Fibroblast of the aortic adventitia (primary cell): ENCODE data around the gene EEFSEC. TPM values are rescaled to one million over a fixed set of nuclear protein-coding genes. Genes with fewer than 3 reads are reported as not detected.
A peak's percentile ranks its signal among the peaks of the same experiment; 100 is the strongest.

ENCODE experiments used
- DNase-seq: peaks from one replicate; pipeline ENCODE4 v3.0.0-alpha.2; 2010; ENCODE audit warnings: low read depth
- H3K4me3 ChIP-seq: 2 replicates; pipeline ENCODE4 v1.5.1; 2011; ENCODE audit warnings: low read depth, mild to moderate bottlenecking, control low read depth, low read length, moderate library complexity
- total RNA-seq: library from RNA; depleted of rRNA; stranded (reverse); fragments of >200 nt; gene quantifications from 2 replicates; pipeline ENCODE4 v1.2.3, GENCODE V29; 2012; ENCODE audit warnings: low replicate concordance
- TF ChIP-seq, protein P1 (sequence below): IDR thresholded peaks from 2 replicates; pipeline ENCODE4 v1.5.1; 2011; ENCODE audit warnings: mild to moderate bottlenecking, low read length, control low read depth, inconsistent platforms; ENCODE audit not compliant: insufficient read depth

EEFSEC gene
- total RNA-seq, 1 donor = 8.1 TPM

DNA sequence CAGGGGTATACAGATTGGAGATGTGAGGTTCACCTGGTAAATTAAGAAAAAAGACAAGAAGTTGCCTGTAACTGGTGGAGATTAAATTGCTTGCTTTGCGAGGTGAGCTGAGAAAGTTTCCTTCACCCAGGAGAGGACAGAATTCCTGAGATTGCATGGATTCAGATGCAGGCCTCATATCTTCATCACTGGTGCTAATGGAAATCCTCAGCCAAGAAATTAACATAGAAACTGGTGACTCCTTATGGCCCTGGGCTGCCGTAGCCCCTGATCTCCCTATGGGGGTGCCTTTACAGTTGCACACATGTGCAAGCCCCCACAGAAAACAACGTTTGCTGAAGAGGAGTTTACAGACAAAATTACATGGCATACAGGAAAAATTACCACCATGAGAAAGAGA is 68.0 kb downstream of the EEFSEC start:
- no peak for DNase-seq
- H3K4me3 ChIP-seq = no peak overlapping the region
- TF ChIP-seq, protein P1, sequence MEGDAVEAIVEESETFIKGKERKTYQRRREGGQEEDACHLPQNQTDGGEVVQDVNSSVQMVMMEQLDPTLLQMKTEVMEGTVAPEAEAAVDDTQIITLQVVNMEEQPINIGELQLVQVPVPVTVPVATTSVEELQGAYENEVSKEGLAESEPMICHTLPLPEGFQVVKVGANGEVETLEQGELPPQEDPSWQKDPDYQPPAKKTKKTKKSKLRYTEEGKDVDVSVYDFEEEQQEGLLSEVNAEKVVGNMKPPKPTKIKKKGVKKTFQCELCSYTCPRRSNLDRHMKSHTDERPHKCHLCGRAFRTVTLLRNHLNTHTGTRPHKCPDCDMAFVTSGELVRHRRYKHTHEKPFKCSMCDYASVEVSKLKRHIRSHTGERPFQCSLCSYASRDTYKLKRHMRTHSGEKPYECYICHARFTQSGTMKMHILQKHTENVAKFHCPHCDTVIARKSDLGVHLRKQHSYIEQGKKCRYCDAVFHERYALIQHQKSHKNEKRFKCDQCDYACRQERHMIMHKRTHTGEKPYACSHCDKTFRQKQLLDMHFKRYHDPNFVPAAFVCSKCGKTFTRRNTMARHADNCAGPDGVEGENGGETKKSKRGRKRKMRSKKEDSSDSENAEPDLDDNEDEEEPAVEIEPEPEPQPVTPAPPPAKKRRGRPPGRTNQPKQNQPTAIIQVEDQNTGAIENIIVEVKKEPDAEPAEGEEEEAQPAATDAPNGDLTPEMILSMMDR = no peak

DNA sequence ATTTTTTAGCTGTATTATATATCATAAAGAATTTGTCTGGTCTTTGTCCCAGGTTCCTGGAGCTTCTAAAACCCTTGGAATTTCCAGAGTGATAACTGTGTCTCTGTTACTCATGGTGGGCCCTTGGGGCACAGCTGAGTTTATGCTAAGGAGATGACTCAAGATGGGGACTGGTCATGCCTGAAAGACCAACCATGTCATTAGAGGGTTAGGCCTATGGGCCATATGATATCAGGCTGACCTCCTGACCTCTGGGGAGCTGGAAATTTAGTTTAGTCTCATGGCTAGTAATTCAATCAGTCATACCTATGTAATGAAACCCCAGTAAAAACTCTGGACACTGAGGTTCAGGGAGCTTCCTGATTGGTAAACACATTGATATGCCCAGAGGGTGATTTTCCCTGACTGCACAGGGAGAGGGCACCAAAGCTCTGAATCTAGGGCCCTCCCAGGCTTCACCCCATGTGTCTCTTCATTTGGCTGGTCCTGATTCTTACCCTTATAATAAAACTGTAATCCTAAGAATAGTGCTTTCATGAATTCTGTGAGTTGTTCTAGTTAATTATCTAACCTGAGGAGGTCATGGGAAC is 69.6 kb downstream of the EEFSEC start:
- no peak overlapping the region for H3K4me3 ChIP-seq
- DNase-seq = no peak
- TF ChIP-seq, protein P1 = no peak

DNA sequence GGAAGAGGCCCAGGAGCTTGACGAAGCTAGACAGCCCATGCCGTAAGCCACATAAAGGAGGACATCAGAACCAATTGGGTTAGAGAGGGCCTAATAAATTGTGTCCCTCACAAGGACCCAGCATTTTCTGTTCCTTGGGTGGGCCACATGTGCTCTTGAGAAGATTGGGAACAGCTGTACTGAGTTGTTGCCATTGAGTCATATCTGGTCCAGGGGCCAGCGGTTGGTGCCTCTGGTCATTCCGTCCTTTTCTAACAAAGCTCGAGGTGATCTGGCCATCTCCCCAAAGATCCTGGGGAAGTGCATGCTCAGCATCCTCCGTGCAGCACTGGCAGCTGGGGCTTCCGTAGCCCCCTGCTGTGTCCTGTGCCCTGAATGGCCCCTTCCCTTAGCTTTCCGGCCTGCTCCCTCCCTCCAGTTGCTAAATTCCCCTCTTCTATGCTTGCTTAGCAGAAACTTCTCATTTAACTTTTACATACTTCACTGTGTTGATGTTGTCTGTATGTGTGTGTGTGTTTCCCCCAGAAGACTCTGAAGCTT is 73.0 kb downstream of the EEFSEC start:
- H3K4me3 ChIP-seq = no peak overlapping the region
- TF ChIP-seq, protein P1 = no peak
- no peak for DNase-seq

DNA sequence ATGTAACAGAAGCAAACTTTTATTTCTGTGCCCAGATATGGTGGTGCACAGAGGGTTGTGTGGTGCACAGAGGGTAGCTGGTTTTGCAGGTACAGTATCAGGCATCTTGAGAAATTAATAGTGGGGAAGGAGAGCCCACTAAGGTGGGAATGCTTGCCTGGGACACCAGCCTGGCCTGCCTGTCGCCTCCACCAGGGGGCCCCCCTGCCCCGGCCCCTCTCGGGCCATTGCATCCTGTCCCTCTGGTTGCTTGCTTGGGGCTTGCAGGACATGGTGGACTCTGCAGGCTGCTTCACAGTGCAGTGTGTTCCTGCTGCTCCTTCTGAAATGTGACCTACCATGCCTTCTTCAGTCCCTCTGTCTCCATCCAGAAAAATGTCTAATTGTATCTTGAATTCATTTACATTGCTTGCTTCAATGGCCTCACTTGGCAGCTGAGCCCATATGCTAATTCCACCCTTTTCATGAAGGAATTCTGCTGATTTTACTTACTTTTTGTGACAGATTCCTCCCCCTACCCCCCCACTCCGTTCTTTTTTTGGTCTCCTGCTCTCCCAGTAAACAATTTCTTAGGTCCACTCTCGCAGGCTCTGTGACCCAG is 73.6 kb downstream of the EEFSEC start:
- DNase-seq = peak; percentile 33
- H3K4me3 ChIP-seq = no peak overlapping the region
- TF ChIP-seq, protein P1 = peak; percentile 85

DNA sequence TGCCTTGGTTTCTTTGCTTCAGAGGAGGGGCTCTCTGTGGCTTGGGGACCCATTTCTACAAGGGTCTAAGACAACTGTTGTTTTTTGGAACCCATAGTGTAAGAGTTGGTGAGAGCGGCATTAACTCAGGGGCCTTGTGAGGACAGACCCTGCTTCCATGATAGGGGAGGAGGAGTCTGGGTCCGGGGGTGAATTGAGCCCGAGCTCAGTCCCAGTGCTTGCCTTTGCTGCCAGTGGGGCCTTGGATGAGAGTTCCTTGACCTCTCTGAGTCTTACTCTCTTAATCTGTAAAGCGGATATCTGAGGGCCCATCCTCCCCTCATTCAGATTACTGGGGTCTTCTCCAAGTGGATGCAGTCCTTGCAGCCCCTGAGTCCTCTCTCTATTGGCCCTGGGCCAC is 74.2 kb downstream of the EEFSEC start:
- TF ChIP-seq, protein P1 = no peak
- no peak overlapping the region for H3K4me3 ChIP-seq
- DNase-seq = no peak

DNA sequence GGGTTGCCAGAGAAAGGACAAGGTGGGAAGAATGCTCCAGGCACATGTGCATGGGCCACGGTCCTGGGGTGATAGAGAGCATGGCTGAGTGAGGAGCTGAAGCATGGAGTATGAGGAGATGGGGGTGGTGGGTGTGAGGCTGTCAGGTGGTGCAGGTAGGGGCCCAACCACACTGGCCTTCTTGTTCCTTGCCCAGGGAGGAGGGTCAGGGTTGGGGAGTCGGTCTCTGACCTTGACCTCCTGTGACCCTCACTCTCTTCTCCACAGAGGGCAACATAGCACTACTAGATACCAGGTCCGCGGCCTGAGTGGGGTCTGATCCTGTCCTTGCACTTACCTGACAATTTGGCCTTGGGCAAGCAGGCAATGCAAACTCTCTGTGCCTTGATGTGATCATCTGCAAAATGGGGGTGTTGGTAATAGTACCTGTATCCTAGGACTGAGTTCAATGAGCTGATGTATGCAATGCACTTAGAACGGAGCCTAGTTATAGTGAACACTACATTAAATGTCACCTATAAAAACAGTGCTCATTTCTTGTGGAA is 75.2 kb downstream of the EEFSEC start:
- DNase-seq = no peak
- H3K4me3 ChIP-seq = no peak overlapping the region
- TF ChIP-seq, protein P1 = no peak
